Measurements from ENCODE around the gene TUT7. TPM values are rescaled to one million over a fixed set of nuclear protein-coding genes. Genes with fewer than 3 reads are reported as not detected.

TUT7 gene
- total RNA-seq, 2 donors from 2014 or later, result 16.3 to 20.2 TPM

GRCh38 chr9:86275962-86276361 lies 78.2 kb downstream of the TUT7 start:
- peak in 1 of 2 donors; percentile 25 for TF ChIP-seq CTCF (IDR thresholded peaks at IDR 0.05)
- Histone ChIP-seq H3K27ac (no peak overlapping the region), H3K4me3 (no peak overlapping the region), H3K27me3 (no peaks in the 10 kb centered on the region), H3K36me3 (peaks cover 25% of the 10 kb centered on the region), H3K4me1 (peaks cover 0 to 36% of the 10 kb centered on the region in 2 donors), H3K9me3 (no peaks in the 10 kb centered on the region)
- no peak for DNase-seq (ENCODE audit: low spot score)

- no peaks in the 10 kb centered on the region for H3K9me3 ChIP-seq
- H3K36me3 ChIP-seq, result peaks cover 27% of the 10 kb centered on the region
- H3K27ac ChIP-seq, result no peak overlapping the region
- no peak for TF ChIP-seq CTCF (IDR thresholded peaks at IDR 0.05)
- no peak for DNase-seq (ENCODE audit: low spot score)
- H3K4me3 ChIP-seq, result no peak overlapping the region
- no peaks in the 10 kb centered on the region for H3K27me3 ChIP-seq
- peaks cover 0 to 27% of the 10 kb centered on the region in 2 donors for H3K4me1 ChIP-seq
These were observed 79.2 kb downstream of the TUT7 start for GRCh38 chr9:86274821-86275643.

GRCh38 chr9:86272221-86272620 lies 82.0 kb downstream of the TUT7 start:
- Histone ChIP-seq H3K27me3 (no peaks in the 10 kb centered on the region), H3K36me3 (peaks cover 33% of the 10 kb centered on the region), H3K9me3 (no peaks in the 10 kb centered on the region), H3K4me3 (no peak overlapping the region), H3K27ac (no peak overlapping the region), H3K4me1 (peaks cover 0 to 18% of the 10 kb centered on the region in 2 donors)
- TF ChIP-seq CTCF (IDR thresholded peaks at IDR 0.05), result no peak
- no peak for DNase-seq (ENCODE audit: low spot score)

- Histone ChIP-seq H3K27ac (no peak overlapping the region), H3K36me3 (peaks cover 37% of the 10 kb centered on the region), H3K4me3 (no peak overlapping the region), H3K9me3 (no peaks in the 10 kb centered on the region), H3K4me1 (peaks cover 0 to 5% of the 10 kb centered on the region in 2 donors), H3K27me3 (no peaks in the 10 kb centered on the region)
- DNase-seq (ENCODE audit: low spot score), result no peak
- TF ChIP-seq CTCF (IDR thresholded peaks at IDR 0.05), result no peak
These were observed 90.3 kb downstream of the TUT7 start for GRCh38 chr9:86263876-86264275.

- DNase-seq (ENCODE audit: low spot score), result no peak
- TF ChIP-seq CTCF (IDR thresholded peaks at IDR 0.05), result no peak
- H3K36me3 ChIP-seq, result peaks cover 32% of the 10 kb centered on the region
- H3K27me3 ChIP-seq, result no peaks in the 10 kb centered on the region
- no peaks in the 10 kb centered on the region for H3K9me3 ChIP-seq
- H3K27ac ChIP-seq, result no peak overlapping the region
- no peak overlapping the region for H3K4me3 ChIP-seq
- peaks cover 0 to 5% of the 10 kb centered on the region in 2 donors for H3K4me1 ChIP-seq
These were observed 91.7 kb downstream of the TUT7 start for GRCh38 chr9:86262492-86262891.
